ENCODE results near the gene PAGR1. TPM values are rescaled to one million over a fixed set of nuclear protein-coding genes. Genes with fewer than 3 reads are reported as not detected.
A peak's percentile ranks its signal among the peaks of the same experiment; 100 is the strongest.

The PAGR1 gene
- total and polyA plus RNA-seq, 2 donors (not counting 1 experiment from before 2014, with no cell fraction given), result 17.8 to 28.4 TPM

GRCh38 chr16:29862884-29863668, 47.1 kb downstream of the PAGR1 start, which contains the start of gene CDIPT:
Gene CDIPT (minus strand): TSS chr16:29863226. CDS start chr16:29862857, 369 bp downstream.
- peaks cover 4 to 25% of the 10 kb centered on the region in 2 experiments for H3K36me3 ChIP-seq (replicated peaks in 1 of 2; ENCODE audit: control extremely low read depth in 1 of 2, control insufficient read depth in 1 of 2, extremely low read depth in 1 of 2, insufficient read depth in 2 of 2, low read length in 1 of 2)
- H3K27ac Mint-ChIP-seq, result peak within 1 kb of the TSS; percentile 99
- peak within 1 kb of the TSS; percentile 96 for H3K4me3 Mint-ChIP-seq
- CTCF ChIA-PET, result interaction anchor here (0.8 to 1.6 kb wide), 4 partner anchors 14 to 63 kb away, joined by 4 to 6 read pairs (median 5); partner anchors contain the start of genes KCTD13 and PAGR1
- DNase-seq (peak; percentile 98), ATAC-seq (ENCODE audit: low read depth) (peak; percentile 97)
- H3K4me1 ChIP-seq (ENCODE audit: control insufficient read depth in 2 of 2, insufficient read depth in 2 of 2, low read length in 2 of 2), result peaks cover 14 to 19% of the 10 kb centered on the region in 2 donors
- POLR2A ChIA-PET, result interaction anchor here (0.5 to 1.3 kb wide), 7 partner anchors 18 to 1000 kb away, joined by 3 to 7 read pairs (median 3); partner anchors contain the start of genes SH2B1, TAOK2 and TMEM219
- H3K4me2 ChIP-seq (replicated peaks; ENCODE audit: low read depth, low read length, poor library complexity, severe bottlenecking), result peak within 1 kb of the TSS; percentile 89
- no peaks in the 10 kb centered on the region for H3K9me3 Mint-ChIP-seq (ENCODE audit: insufficient read depth)
- H3K79me2 ChIP-seq (ENCODE audit: control insufficient read depth, insufficient read depth, low read length), result peaks cover 16% of the 10 kb centered on the region
- no peaks in the 10 kb centered on the region for H3K27me3 Mint-ChIP-seq
- WGBS (ENCODE audit: insufficient coverage), result under 1% methylated on average over 34 of the region's 57 CpGs
- no peaks in the 10 kb centered on the region for H3K27me3 ChIP-seq (replicated peaks in 1 of 4; ENCODE audit: control extremely low read depth in 1 of 4, control insufficient read depth in 3 of 4, insufficient read depth in 4 of 4, low read length in 3 of 4)
- TF ChIP-seq CTCF (IDR thresholded peaks at IDR 0.05), result peak; percentile 55
- no peak for TF ChIP-seq EZH2 (IDR thresholded peaks at IDR 0.05; ENCODE audit: borderline replicate concordance, insufficient read depth, low read depth, low read length, poor library complexity, severe bottlenecking)
- peak within 1 kb of the TSS; percentile 78 for H2AFZ ChIP-seq (ENCODE audit: insufficient read depth, low read depth, low read length, poor library complexity, severe bottlenecking)
- intact Hi-C loops (cut with micrococcal nuclease), result loop anchor here (1.0 to 10.0 kb wide), 13 partner anchors 15 to 532 kb away; partner anchors contain the start of genes ASPHD1, C16orf54, INO80E and KCTD13
- peaks cover 0 to 4% (median 0%) of the 10 kb centered on the region in 3 donors for H3K9me3 ChIP-seq (ENCODE audit: control extremely low read depth in 1 of 3, control insufficient read depth in 2 of 3, insufficient read depth in 1 of 3, low read length in 2 of 3)
- peak within 1 kb of the TSS; percentile 86 for H3K9ac ChIP-seq (ENCODE audit: low read length)
- H3K27ac ChIP-seq (ENCODE audit: low read length in 2 of 2), result peak within 1 kb of the TSS; percentile 96 to 97
- H4K20me1 ChIP-seq (ENCODE audit: control insufficient read depth, insufficient read depth, low read length, poor library complexity, severe bottlenecking), result peaks cover 8% of the 10 kb centered on the region
- peaks cover 21% of the 10 kb centered on the region for H3K4me1 Mint-ChIP-seq
- peak within 1 kb of the TSS; percentile 67 to 92 (median 81) for H3K4me3 ChIP-seq (ENCODE audit: control extremely low read depth in 1 of 5, extremely low read depth in 1 of 5, insufficient read depth in 1 of 5, low read depth in 2 of 5, low read length in 4 of 5)
